H9 (cell line): ENCODE results near the gene CDH4. TPM values are rescaled to one million over a fixed set of nuclear protein-coding genes. Genes with fewer than 3 reads are reported as not detected.

Source experiments
- DNase-seq: peaks from one replicate; pipeline ENCODE4 v3.0.0-alpha.2; 2017
- H2AFZ ChIP-seq: one replicate; pipeline ENCODE4 v1.6.1; 2013; ENCODE audit warnings: mild to moderate bottlenecking, low read length, control low read depth, moderate library complexity
- H2AK5ac ChIP-seq: 2 replicates; pipeline ENCODE4 v1.6.1; 2013; ENCODE audit warnings: low read length, control low read depth, mixed read lengths; ENCODE audit not compliant: insufficient read length
- H2BK120ac ChIP-seq: one replicate; pipeline ENCODE4 v1.6.1; 2013; ENCODE audit warnings: low read depth, mild to moderate bottlenecking, low read length, control low read depth, inconsistent platforms; ENCODE audit not compliant: poor library complexity, severe bottlenecking
- H2BK12ac ChIP-seq: 2 replicates; pipeline ENCODE4 v1.6.1; 2013; ENCODE audit warnings: low read length, control low read depth, mixed read lengths, low read depth; ENCODE audit not compliant: insufficient read length
- H2BK15ac ChIP-seq: 2 replicates; pipeline ENCODE4 v1.6.1; 2013; ENCODE audit warnings: low read depth, low read length, control low read depth
- H2BK20ac ChIP-seq: one replicate; pipeline ENCODE4 v1.6.1; 2013; ENCODE audit warnings: low read depth, mild to moderate bottlenecking, low read length, control low read depth, inconsistent platforms; ENCODE audit not compliant: poor library complexity, severe bottlenecking
- H2BK5ac ChIP-seq: 2 replicates; pipeline ENCODE4 v1.6.1; 2013; ENCODE audit warnings: low read length, control low read depth, mixed read lengths; ENCODE audit not compliant: insufficient read length
- H3K14ac ChIP-seq: 2 replicates; pipeline ENCODE4 v1.6.1; 2013; ENCODE audit warnings: low read length, control low read depth; ENCODE audit not compliant: insufficient read depth
- H3K18ac ChIP-seq: 2 replicates; pipeline ENCODE4 v1.6.1; 2013; ENCODE audit warnings: low read depth, mild to moderate bottlenecking, mixed read lengths, low read length, control low read depth; ENCODE audit not compliant: insufficient read length
- H3K23ac ChIP-seq: 2 replicates; pipeline ENCODE4 v1.6.1; 2013; ENCODE audit warnings: low read length, control low read depth, mixed read lengths, low read depth; ENCODE audit not compliant: insufficient read length
- H3K23me2 ChIP-seq: 2 replicates; pipeline ENCODE4 v1.6.1; 2013; ENCODE audit warnings: low read depth, mild to moderate bottlenecking, mixed read lengths, low read length, control low read depth; ENCODE audit not compliant: insufficient read length, poor library complexity, severe bottlenecking
- H3K27ac ChIP-seq: 2 replicates; pipeline ENCODE4 v1.5.1; 2013; ENCODE audit warnings: low read length, control low read depth, mixed read lengths, low read depth; ENCODE audit not compliant: insufficient read length
- H3K27me3 ChIP-seq: 2 replicates; pipeline ENCODE4 v1.6.1; 2013; ENCODE audit warnings: low read length, control low read depth, inconsistent platforms; ENCODE audit not compliant: insufficient read depth
- H3K4ac ChIP-seq: 2 replicates; pipeline ENCODE4 v1.6.1; 2013; ENCODE audit warnings: low read depth, mild to moderate bottlenecking, control low read depth, inconsistent platforms, low read length, moderate library complexity
- H3K4me1 ChIP-seq: 2 replicates; pipeline ENCODE4 v1.6.1; 2013; ENCODE audit warnings: low read length, control low read depth, inconsistent platforms; ENCODE audit not compliant: insufficient read depth
- H3K4me2 ChIP-seq: 2 replicates; pipeline ENCODE4 v1.6.1; 2013; ENCODE audit warnings: low read length, control low read depth, mixed read lengths; ENCODE audit not compliant: insufficient read length, insufficient read depth
- H3K56ac ChIP-seq: 2 replicates; pipeline ENCODE4 v1.6.1; 2013; ENCODE audit warnings: low read depth, mild to moderate bottlenecking, mixed read lengths, low read length, control low read depth; ENCODE audit not compliant: insufficient read length
- H3K79me1 ChIP-seq: 2 replicates; pipeline ENCODE4 v1.6.1; 2013; ENCODE audit warnings: low read depth, mild to moderate bottlenecking, moderate library complexity, low read length, control low read depth, inconsistent platforms; ENCODE audit not compliant: insufficient read depth, poor library complexity, severe bottlenecking
- H3K79me2 ChIP-seq: 2 replicates; pipeline ENCODE4 v1.6.1; 2013; ENCODE audit warnings: low read length, control low read depth, inconsistent platforms; ENCODE audit not compliant: insufficient read depth
- H3K9ac ChIP-seq: 2 replicates; pipeline ENCODE4 v1.6.1; 2013; ENCODE audit warnings: low read length, control low read depth, mixed read lengths; ENCODE audit not compliant: insufficient read length; ENCODE audit errors: extremely low read depth
- H3K9me3 ChIP-seq: one replicate; pipeline ENCODE4 v1.6.1; 2013; ENCODE audit warnings: low read depth, low read length, inconsistent platforms; ENCODE audit not compliant: control insufficient read depth
- H3T11ph ChIP-seq: one replicate; pipeline ENCODE4 v1.6.1; 2013; ENCODE audit warnings: mild to moderate bottlenecking, low read length, control low read depth, inconsistent platforms
- H4K20me1 ChIP-seq: one replicate; pipeline ENCODE4 v1.6.1; 2013; ENCODE audit not compliant: control insufficient read depth, insufficient read length, insufficient read depth
- H4K5ac ChIP-seq: 2 replicates; pipeline ENCODE4 v1.6.1; 2013; ENCODE audit warnings: low read depth, mild to moderate bottlenecking, mixed read lengths, low read length, control low read depth; ENCODE audit not compliant: insufficient read length
- H4K8ac ChIP-seq: replicated peaks from 2 replicates; pipeline ENCODE4 v1.6.1; 2013; ENCODE audit warnings: low read length, control low read depth, mixed read lengths, low read depth; ENCODE audit not compliant: insufficient read length
- H4K91ac ChIP-seq: 2 replicates; pipeline ENCODE4 v1.6.1; 2013; ENCODE audit warnings: low read depth, mild to moderate bottlenecking, moderate library complexity, mixed read lengths, low read length, control low read depth; ENCODE audit not compliant: insufficient read length
- H3K27ac Mint-ChIP-seq, 3 experiments: 2 replicates in 2 of 3; 3 replicates in 1 of 3; pipeline ENCODE4 v1.8.0; 2020 to 2021; ENCODE audit warnings: mixed read lengths in 3 of 3, mild to moderate bottlenecking in 1 of 3, moderate library complexity in 1 of 3
- H3K27me3 Mint-ChIP-seq: 2 replicates; pipeline ENCODE4 v1.8.0; 2021; ENCODE audit warnings: low read depth, mild to moderate bottlenecking, moderate library complexity, mixed read lengths
- H3K36me3 Mint-ChIP-seq, 3 experiments: 2 replicates in 2 of 3; 3 replicates in 1 of 3; pipeline ENCODE4 v1.8.0; 2020 to 2021; ENCODE audit warnings: low read depth in 3 of 3, mixed read lengths in 3 of 3; ENCODE audit not compliant: insufficient read depth in 1 of 3
- H3K4me1 Mint-ChIP-seq, 2 experiments: 2 replicates each; pipeline ENCODE4 v1.8.0; 2020; ENCODE audit warnings: mixed read lengths in 2 of 2
- H3K4me3 Mint-ChIP-seq, 2 experiments: 2 replicates in 1 of 2; 3 replicates in 1 of 2; pipeline ENCODE4 v1.8.0; 2020 to 2021; ENCODE audit warnings: mild to moderate bottlenecking in 2 of 2, mixed read lengths in 2 of 2, moderate library complexity in 1 of 2
- H3K9me3 Mint-ChIP-seq, 2 experiments: 2 replicates in 1 of 2; 3 replicates in 1 of 2; pipeline ENCODE4 v1.8.0; 2020; ENCODE audit warnings: mild to moderate bottlenecking in 2 of 2, mixed read lengths in 2 of 2, moderate library complexity in 1 of 2
- CTCF ChIP-seq: fragments of 200-600 bp; sonication (generic); conservative IDR thresholded peaks from 3 replicates; pipeline ENCODE4 v1.8.0; 2021; ENCODE audit warnings: antibody characterized with exemption, mild to moderate bottlenecking
- WGBS: extraction: QIAGEN DNeasy Blood & Tissue Kit; methylation state at CpG from one replicate; pipeline ENCODE4 v1.1.7; 2013; ENCODE audit warnings: missing lambda C conversion rate, low lambda C conversion rate, mixed read lengths; ENCODE audit not compliant: insufficient read length; ENCODE audit errors: extremely low coverage; 5-methylcytosine and 5-hydroxymethylcytosine counted together
- total RNA-seq: library from RNA; stranded (reverse); gene quantifications from 2 replicates; pipeline ENCODE4 v1.2.1, GENCODE V29; 2021

Gene CDH4
- total RNA-seq, 1 experiment from 2014 or later: 3.0 TPM

GRCh38 chr20:61857884-61858283 lies 605.8 kb downstream of the CDH4 start:
- Histone ChIP-seq H3K4me2 (no peak overlapping the region), H3K79me2 (no peaks in the 10 kb centered on the region), H2BK15ac (no peak overlapping the region), H2AK5ac (no peak overlapping the region), H3K4me1 (no peaks in the 10 kb centered on the region), H4K20me1 (peaks cover 3% of the 10 kb centered on the region), H3K27me3 (no peaks in the 10 kb centered on the region; the same call in 1 of the 2 replicates), H4K5ac (no peak overlapping the region), H3K4ac (no peak overlapping the region), H2AFZ (no peak overlapping the region), H3K18ac (no peak overlapping the region), H2BK12ac (no peak overlapping the region), H3K23me2 (no peaks in the 10 kb centered on the region), H2BK5ac (no peak overlapping the region), H4K91ac (no peak overlapping the region), H2BK120ac (no peak overlapping the region), H3K9me3 (no peaks in the 10 kb centered on the region), H3K79me1 (no peaks in the 10 kb centered on the region), H4K8ac (no peak overlapping the region), H3K14ac (no peak overlapping the region), H3K56ac (no peak overlapping the region), H3K9ac (no peak overlapping the region), H2BK20ac (no peak overlapping the region), H3K27ac (no peak overlapping the region), H3T11ph (no peak overlapping the region), H3K23ac (no peak overlapping the region)
- Mint-ChIP-seq H3K9me3 (no peaks in the 10 kb centered on the region), H3K4me1 (no peaks in the 10 kb centered on the region), H3K36me3 (no peaks in the 10 kb centered on the region), H3K27ac (no peak overlapping the region), H3K27me3 (peaks cover 20% of the 10 kb centered on the region), H3K4me3 (no peak overlapping the region)
- no CpG with 5 or more reads among the region's 1 CpG for WGBS
- no peak for DNase-seq
- TF ChIP-seq CTCF: no peak
